ENCODE measurements around the gene LEMD1.

DNA sequence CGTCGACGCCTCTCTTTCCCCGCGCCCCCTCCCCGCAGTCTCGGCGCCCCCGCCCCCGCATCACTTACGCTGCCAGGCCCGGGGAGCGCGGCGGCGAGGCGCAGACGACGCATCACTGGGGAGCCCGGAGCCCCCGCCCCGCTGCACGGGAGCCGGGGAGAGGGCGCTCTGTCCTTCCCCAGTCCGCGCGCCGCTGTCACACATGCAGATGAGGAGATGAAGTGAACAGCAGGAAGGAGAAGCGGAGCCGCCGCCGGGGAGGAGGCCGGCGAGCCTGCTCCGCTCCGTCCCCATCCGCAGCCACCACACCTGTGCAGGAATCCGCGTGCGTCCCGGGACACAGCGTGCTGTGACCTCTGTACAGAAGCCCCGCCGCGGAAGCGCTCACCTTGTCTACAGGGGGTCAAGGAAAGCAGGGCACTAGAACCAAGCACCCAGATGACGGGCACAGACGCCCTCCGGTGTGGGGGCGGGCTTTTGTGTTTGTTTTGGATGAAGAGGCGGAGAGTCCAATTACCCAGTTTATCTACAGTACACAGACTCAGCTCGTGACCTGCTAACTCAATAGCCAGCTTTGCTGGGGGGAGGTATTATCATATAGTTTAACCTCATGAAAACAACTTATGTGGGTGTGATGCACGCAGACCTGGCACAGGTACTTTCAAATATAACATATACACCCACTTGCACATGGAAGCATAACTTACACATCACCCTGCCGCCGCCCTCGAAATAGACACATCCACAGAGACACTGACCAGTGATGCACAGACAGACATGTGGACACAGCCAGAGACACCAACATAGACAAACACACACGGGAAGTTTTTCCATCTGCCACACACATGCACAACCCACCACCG is 77.6 kb downstream of the LEMD1 start:
- TF ChIP-seq, protein P1, sequence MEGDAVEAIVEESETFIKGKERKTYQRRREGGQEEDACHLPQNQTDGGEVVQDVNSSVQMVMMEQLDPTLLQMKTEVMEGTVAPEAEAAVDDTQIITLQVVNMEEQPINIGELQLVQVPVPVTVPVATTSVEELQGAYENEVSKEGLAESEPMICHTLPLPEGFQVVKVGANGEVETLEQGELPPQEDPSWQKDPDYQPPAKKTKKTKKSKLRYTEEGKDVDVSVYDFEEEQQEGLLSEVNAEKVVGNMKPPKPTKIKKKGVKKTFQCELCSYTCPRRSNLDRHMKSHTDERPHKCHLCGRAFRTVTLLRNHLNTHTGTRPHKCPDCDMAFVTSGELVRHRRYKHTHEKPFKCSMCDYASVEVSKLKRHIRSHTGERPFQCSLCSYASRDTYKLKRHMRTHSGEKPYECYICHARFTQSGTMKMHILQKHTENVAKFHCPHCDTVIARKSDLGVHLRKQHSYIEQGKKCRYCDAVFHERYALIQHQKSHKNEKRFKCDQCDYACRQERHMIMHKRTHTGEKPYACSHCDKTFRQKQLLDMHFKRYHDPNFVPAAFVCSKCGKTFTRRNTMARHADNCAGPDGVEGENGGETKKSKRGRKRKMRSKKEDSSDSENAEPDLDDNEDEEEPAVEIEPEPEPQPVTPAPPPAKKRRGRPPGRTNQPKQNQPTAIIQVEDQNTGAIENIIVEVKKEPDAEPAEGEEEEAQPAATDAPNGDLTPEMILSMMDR (IDR thresholded peaks at IDR 0.05; ENCODE audit: low read length), result no peak
- TF ChIP-seq EZH2 (optimal IDR thresholded peaks at IDR 0.05; ENCODE audit: low read depth, low read length) (no peak), EZH2phosphoT487 (IDR thresholded peaks at IDR 0.05; ENCODE audit: low read length) (no peak)
